ENCODE measurements around the gene CRACR2A. TPM values are rescaled to one million over a fixed set of nuclear protein-coding genes. Genes with fewer than 3 reads are reported as not detected.
A peak's percentile ranks its signal among the peaks of the same experiment; 100 is the strongest.

CRACR2A gene
- total and polyA plus RNA-seq, 2 of the 8 experiments (the other 6 are each of a cell fraction or from before 2014, with no cell fraction given), result 0.85 to 3.2 TPM

GRCh38 chr12:3732901-3733300, 20.0 kb downstream of the CRACR2A start (continued):
- TF ChIP-seq CHD7 (IDR thresholded peaks at IDR 0.05; ENCODE audit: insufficient replicate concordance, low read length), result no peak
- peak; percentile 85 for TF ChIP-seq TCF12 (IDR thresholded peaks at IDR 0.05; ENCODE audit: low read depth, low read length)
- 0 out of 3 replicates have a peak, but pooled peaks of 1 of the 2 experiments have one; percentile 35 for TF ChIP-seq EP300 (IDR thresholded peaks at IDR 0.05; ENCODE audit: borderline replicate concordance in 1 of 2, low read depth in 2 of 2, low read length in 2 of 2)
